GM12878 (cell line): ENCODE measurements around the gene UQCC2. TPM values are rescaled to one million over a fixed set of nuclear protein-coding genes. Genes with fewer than 3 reads are reported as not detected.

Source experiments
- KDM1A ChIP-seq: fragments of 200-600 bp; sonication (generic); IDR thresholded peaks from 2 replicates; pipeline ENCODE4 v1.6.1; 2016; ENCODE audit warnings: borderline replicate concordance
- KLF5 ChIP-seq: fragments of 450-650 bp; IDR thresholded peaks from 2 replicates; pipeline ENCODE4 v1.6.1; 2014; ENCODE audit warnings: mild to moderate bottlenecking; ENCODE audit not compliant: partially characterized antibody
- MTA2 ChIP-seq: fragments of 450-650 bp; IDR thresholded peaks from 2 replicates; pipeline ENCODE4 v1.6.1; 2016; ENCODE audit warnings: low read depth, mild to moderate bottlenecking, moderate library complexity
- PAX8 ChIP-seq: fragments of 450-650 bp; IDR thresholded peaks from 2 replicates; pipeline ENCODE4 v1.6.1; 2017; ENCODE audit warnings: mild to moderate bottlenecking, moderate library complexity
- TBL1XR1 ChIP-seq: IDR thresholded peaks from 2 replicates; pipeline ENCODE4 v1.6.1; 2012; ENCODE audit warnings: low read depth, low read length, improper control_type of control experiment
- polyA plus RNA-seq, 11 experiments: library from polyadenylated mRNA; depleted of rRNA in 4 of 11; unstranded in 6 of 11; stranded (reverse) in 5 of 11; fragments of >200 nt; fragmentation: Nextera tagmentation in 4 of 11; fragmentation: Illumina TruSeq in 1 of 11; extraction: Ambion mirVana in 4 of 11; extraction: Trizol in 1 of 11; gene quantifications; 1 replicate in 1 of 11; 2 replicates in 10 of 11; pipeline versions ENCODE4 v1.2.1 to v1.2.3, GENCODE V29; 2011 to 2016; ENCODE audit warnings: inconsistent platforms in 2 of 11, missing spikeins in 2 of 11, low read depth in 1 of 11
- total RNA-seq, 4 experiments: library from RNA; depleted of rRNA in 3 of 4; stranded (reverse); fragments of >200 nt in 3 of 4; fragmentation: Illumina TruSeq in 1 of 4; extraction: Trizol in 1 of 4; gene quantifications; 2 replicates each; pipeline versions ENCODE4 v1.2.1 to v1.2.3, GENCODE V29; 2013 to 2021
- TF ChIP-seq, protein P1 (sequence below): fragments of 450-650 bp; IDR thresholded peaks from 2 replicates; pipeline ENCODE4 v1.6.1; 2014; ENCODE audit warnings: mild to moderate bottlenecking
- TF ChIP-seq, protein P2 (sequence below): fragments of 450-650 bp; IDR thresholded peaks from 2 replicates; pipeline ENCODE4 v1.6.1; 2016; ENCODE audit warnings: mild to moderate bottlenecking, moderate library complexity, borderline replicate concordance

Gene UQCC2
- total and polyA plus RNA-seq, 10 of the 15 experiments (the other 5 are each of a cell fraction or from before 2014, with no cell fraction given), result 40.6 to 478 (median 71.2) TPM

DNA sequence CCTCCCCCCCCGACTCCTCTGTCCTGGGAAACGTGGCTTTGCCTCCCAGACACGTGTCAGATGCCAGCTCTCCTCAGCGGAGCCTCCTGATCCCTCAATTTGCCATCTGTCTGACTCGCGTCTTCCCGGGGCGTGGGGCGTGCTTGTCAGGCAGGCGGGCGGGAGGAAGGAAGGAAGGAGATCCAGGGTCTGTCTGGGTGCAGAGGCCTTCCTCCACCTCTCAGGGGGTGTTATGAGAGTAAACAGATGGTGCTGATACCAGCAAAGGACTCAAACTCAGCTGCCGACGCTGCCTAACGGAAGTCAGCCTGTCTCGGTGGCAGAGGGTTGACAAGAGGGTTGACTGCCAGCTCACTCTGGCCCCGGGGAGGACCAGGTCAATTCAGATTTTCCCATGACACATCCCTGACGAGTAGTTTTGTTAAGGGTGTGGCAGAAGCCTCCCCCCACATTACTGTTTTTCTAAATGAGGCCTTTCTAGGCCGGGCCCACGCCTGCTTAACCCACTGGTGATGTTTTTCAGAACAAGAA is 17.0 kb downstream of the UQCC2 start (continued):
- TF ChIP-seq PAX8 (no peak), MTA2 (no peak), KDM1A (no peak), KLF5 (no peak), TBL1XR1 (no peak)
- TF ChIP-seq, protein P1, sequence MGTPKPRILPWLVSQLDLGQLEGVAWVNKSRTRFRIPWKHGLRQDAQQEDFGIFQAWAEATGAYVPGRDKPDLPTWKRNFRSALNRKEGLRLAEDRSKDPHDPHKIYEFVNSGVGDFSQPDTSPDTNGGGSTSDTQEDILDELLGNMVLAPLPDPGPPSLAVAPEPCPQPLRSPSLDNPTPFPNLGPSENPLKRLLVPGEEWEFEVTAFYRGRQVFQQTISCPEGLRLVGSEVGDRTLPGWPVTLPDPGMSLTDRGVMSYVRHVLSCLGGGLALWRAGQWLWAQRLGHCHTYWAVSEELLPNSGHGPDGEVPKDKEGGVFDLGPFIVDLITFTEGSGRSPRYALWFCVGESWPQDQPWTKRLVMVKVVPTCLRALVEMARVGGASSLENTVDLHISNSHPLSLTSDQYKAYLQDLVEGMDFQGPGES, result no peak
- TF ChIP-seq, protein P2, sequence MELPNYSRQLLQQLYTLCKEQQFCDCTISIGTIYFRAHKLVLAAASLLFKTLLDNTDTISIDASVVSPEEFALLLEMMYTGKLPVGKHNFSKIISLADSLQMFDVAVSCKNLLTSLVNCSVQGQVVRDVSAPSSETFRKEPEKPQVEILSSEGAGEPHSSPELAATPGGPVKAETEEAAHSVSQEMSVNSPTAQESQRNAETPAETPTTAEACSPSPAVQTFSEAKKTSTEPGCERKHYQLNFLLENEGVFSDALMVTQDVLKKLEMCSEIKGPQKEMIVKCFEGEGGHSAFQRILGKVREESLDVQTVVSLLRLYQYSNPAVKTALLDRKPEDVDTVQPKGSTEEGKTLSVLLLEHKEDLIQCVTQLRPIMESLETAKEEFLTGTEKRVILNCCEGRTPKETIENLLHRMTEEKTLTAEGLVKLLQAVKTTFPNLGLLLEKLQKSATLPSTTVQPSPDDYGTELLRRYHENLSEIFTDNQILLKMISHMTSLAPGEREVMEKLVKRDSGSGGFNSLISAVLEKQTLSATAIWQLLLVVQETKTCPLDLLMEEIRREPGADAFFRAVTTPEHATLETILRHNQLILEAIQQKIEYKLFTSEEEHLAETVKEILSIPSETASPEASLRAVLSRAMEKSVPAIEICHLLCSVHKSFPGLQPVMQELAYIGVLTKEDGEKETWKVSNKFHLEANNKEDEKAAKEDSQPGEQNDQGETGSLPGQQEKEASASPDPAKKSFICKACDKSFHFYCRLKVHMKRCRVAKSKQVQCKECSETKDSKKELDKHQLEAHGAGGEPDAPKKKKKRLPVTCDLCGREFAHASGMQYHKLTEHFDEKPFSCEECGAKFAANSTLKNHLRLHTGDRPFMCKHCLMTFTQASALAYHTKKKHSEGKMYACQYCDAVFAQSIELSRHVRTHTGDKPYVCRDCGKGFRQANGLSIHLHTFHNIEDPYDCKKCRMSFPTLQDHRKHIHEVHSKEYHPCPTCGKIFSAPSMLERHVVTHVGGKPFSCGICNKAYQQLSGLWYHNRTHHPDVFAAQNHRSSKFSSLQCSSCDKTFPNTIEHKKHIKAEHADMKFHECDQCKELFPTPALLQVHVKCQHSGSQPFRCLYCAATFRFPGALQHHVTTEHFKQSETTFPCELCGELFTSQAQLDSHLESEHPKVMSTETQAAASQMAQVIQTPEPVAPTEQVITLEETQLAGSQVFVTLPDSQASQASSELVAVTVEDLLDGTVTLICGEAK, result no peak
- TF ChIP-seq, all 136 proteins: peak for 0
